HepG2 (cell line): ENCODE data around the gene PHTF2.

Source experiments
- EZH2 ChIP-seq: conservative IDR thresholded peaks from 2 replicates; pipeline ENCODE4 v1.6.1; 2012; ENCODE audit warnings: mild to moderate bottlenecking, low read depth, low read length, moderate library complexity
- GMEB1 ChIP-seq: sonication (generic); formaldehyde crosslinking; IDR thresholded peaks from 2 replicates; pipeline ENCODE4 v1.5.1; 2020; ENCODE audit warnings: missing genetic modification reagents, mild to moderate bottlenecking, borderline replicate concordance
- HMGXB3 ChIP-seq: sonication (generic); formaldehyde crosslinking; IDR thresholded peaks from 2 replicates; pipeline ENCODE4 v1.4.0; 2020; ENCODE audit warnings: missing genetic modification reagents, borderline replicate concordance
- POLR2AphosphoS5 ChIP-seq: IDR thresholded peaks from 2 replicates; pipeline ENCODE4 v1.6.1; 2012; ENCODE audit warnings: low read depth, low read length
- YY1 ChIP-seq: IDR thresholded peaks from 2 replicates; pipeline ENCODE4 v1.6.1; 2011; ENCODE audit warnings: low read length, low read depth, moderate library complexity, mild to moderate bottlenecking; ENCODE audit not compliant: insufficient read depth, insufficient replicate concordance
- ZNF337 ChIP-seq: sonication (generic); formaldehyde crosslinking; IDR thresholded peaks from 2 replicates; pipeline ENCODE4 v1.5.1; 2020; ENCODE audit warnings: missing genetic modification reagents, low read depth, mild to moderate bottlenecking, borderline replicate concordance
- ZNF468 ChIP-seq: sonication (generic); formaldehyde crosslinking; IDR thresholded peaks from 2 replicates; pipeline ENCODE4 v1.8.0; 2022; ENCODE audit warnings: mild to moderate bottlenecking, moderate library complexity, missing genetic modification reagents
- ZNF614 ChIP-seq: IDR thresholded peaks from 2 replicates; pipeline ENCODE4 v1.6.1; 2018; ENCODE audit warnings: missing biosample characterization, missing genetic modification reagents, inconsistent platforms, borderline replicate concordance

GRCh38 chr7:77995717-77996116 lies 197.1 kb downstream of the PHTF2 start:
- TF ChIP-seq HMGXB3 (CRISPR knock-in tag): no peak
- no peak for TF ChIP-seq ZNF337 (CRISPR knock-in tag)
- TF ChIP-seq ZNF614 (CRISPR knock-in tag): no peak
- TF ChIP-seq YY1: no peak
- TF ChIP-seq ZNF468 (CRISPR knock-in tag): no peak
- no peak for TF ChIP-seq GMEB1 (CRISPR knock-in tag)
- no peak for TF ChIP-seq POLR2AphosphoS5
- no peak for TF ChIP-seq EZH2
